ENCODE measurements around the gene CTRB1. TPM values are rescaled to one million over a fixed set of nuclear protein-coding genes. Genes with fewer than 3 reads are reported as not detected.

The CTRB1 gene
- total and polyA plus RNA-seq, 2 of the 13 experiments (the other 11 are each of a cell fraction or from before 2014, with no cell fraction given), result not detected

DNA sequence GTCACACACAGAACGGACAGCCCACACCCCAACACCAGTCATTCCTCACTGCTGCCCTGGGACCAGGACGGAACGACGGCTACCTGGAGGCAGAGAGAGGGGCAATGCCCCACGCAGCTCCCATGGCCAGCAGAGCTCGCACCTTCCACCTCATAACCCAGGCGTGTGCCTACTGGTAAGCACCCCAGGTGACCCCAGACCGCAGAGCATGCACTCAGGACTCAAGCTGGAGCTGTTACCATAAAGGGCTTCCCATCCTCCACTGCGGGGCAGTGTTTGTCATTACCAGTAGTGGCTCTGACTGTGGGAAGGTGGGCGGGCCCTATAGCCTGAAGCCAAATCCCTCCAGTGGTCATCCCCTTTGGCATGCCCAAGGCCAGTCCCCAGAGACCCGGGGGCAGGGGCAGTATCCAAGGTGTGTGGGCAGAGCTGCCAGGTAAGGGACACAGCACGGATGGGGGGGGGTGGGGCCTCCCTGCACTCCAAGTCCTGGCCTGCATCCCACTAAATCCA lies 37.3 kb downstream of the CTRB1 start (continued):
- no peak for TF ChIP-seq LCORL (IDR thresholded peaks at IDR 0.05)
- no peak for TF ChIP-seq LCORL (CRISPR knock-in tag; IDR thresholded peaks at IDR 0.05)
- TF ChIP-seq RCOR2 (CRISPR knock-in tag; IDR thresholded peaks at IDR 0.05), result no peak
- TF ChIP-seq ATM (IDR thresholded peaks at IDR 0.05; ENCODE audit: borderline replicate concordance), result no peak
- TF ChIP-seq PITX1 (CRISPR knock-in tag; IDR thresholded peaks at IDR 0.05), result peak; percentile 61; the same call in 1 of the 2 replicates
- TF ChIP-seq, protein P1, sequence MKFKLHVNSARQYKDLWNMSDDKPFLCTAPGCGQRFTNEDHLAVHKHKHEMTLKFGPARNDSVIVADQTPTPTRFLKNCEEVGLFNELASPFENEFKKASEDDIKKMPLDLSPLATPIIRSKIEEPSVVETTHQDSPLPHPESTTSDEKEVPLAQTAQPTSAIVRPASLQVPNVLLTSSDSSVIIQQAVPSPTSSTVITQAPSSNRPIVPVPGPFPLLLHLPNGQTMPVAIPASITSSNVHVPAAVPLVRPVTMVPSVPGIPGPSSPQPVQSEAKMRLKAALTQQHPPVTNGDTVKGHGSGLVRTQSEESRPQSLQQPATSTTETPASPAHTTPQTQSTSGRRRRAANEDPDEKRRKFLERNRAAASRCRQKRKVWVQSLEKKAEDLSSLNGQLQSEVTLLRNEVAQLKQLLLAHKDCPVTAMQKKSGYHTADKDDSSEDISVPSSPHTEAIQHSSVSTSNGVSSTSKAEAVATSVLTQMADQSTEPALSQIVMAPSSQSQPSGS (CRISPR knock-in tag; IDR thresholded peaks at IDR 0.05), result no peak
- no peak for TF ChIP-seq RELA (CRISPR knock-in tag; IDR thresholded peaks at IDR 0.05)
- no peak for TF ChIP-seq ZNF777 (CRISPR knock-in tag; IDR thresholded peaks at IDR 0.05)
- no peak for TF ChIP-seq YEATS4 (CRISPR knock-in tag; IDR thresholded peaks at IDR 0.05; ENCODE audit: borderline replicate concordance)
- TF ChIP-seq ZNF644 (CRISPR knock-in tag; IDR thresholded peaks at IDR 0.05; ENCODE audit: low read depth), result no peak
- TF ChIP-seq ZNF12 (CRISPR knock-in tag; IDR thresholded peaks at IDR 0.05), result no peak
- TF ChIP-seq ZNF615 (CRISPR knock-in tag; IDR thresholded peaks at IDR 0.05; ENCODE audit: borderline replicate concordance), result no peak
- TF ChIP-seq ZMYM4 (CRISPR knock-in tag; IDR thresholded peaks at IDR 0.05), result peak; percentile 37; the same call in 1 of the 2 replicates
- no peak for TF ChIP-seq ZNF354B (CRISPR knock-in tag; IDR thresholded peaks at IDR 0.05)
- TF ChIP-seq, protein P2, sequence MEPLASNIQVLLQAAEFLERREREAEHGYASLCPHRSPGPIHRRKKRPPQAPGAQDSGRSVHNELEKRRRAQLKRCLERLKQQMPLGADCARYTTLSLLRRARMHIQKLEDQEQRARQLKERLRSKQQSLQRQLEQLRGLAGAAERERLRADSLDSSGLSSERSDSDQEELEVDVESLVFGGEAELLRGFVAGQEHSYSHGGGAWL (CRISPR knock-in tag; IDR thresholded peaks at IDR 0.05), result no peak
- TF ChIP-seq MIER2 (CRISPR knock-in tag; IDR thresholded peaks at IDR 0.05), result no peak
- TF ChIP-seq AKAP8 (CRISPR knock-in tag; IDR thresholded peaks at IDR 0.05), result 0 out of 2 replicates have a peak, but pooled peaks have one; percentile 23
- no peak for TF ChIP-seq HNRNPH1 (optimal IDR thresholded peaks at IDR 0.05; ENCODE audit: low read depth, low read length)
- TF ChIP-seq YEATS2 (CRISPR knock-in tag; IDR thresholded peaks at IDR 0.05; ENCODE audit: borderline replicate concordance), result 0 out of 2 replicates have a peak, but pooled peaks have one; percentile 33
- no peak for TF ChIP-seq JUNB (CRISPR knock-in tag; IDR thresholded peaks at IDR 0.05; ENCODE audit: borderline replicate concordance)
- no peak for TF ChIP-seq KAT7 (CRISPR knock-in tag; IDR thresholded peaks at IDR 0.05; ENCODE audit: borderline replicate concordance)
- TF ChIP-seq ZBTB7B (CRISPR knock-in tag; IDR thresholded peaks at IDR 0.05), result peak; percentile 50; the same call in 1 of the 2 replicates
- TF ChIP-seq SP140L (CRISPR knock-in tag; IDR thresholded peaks at IDR 0.05; ENCODE audit: borderline replicate concordance), result no peak
- TF ChIP-seq, protein P3, sequence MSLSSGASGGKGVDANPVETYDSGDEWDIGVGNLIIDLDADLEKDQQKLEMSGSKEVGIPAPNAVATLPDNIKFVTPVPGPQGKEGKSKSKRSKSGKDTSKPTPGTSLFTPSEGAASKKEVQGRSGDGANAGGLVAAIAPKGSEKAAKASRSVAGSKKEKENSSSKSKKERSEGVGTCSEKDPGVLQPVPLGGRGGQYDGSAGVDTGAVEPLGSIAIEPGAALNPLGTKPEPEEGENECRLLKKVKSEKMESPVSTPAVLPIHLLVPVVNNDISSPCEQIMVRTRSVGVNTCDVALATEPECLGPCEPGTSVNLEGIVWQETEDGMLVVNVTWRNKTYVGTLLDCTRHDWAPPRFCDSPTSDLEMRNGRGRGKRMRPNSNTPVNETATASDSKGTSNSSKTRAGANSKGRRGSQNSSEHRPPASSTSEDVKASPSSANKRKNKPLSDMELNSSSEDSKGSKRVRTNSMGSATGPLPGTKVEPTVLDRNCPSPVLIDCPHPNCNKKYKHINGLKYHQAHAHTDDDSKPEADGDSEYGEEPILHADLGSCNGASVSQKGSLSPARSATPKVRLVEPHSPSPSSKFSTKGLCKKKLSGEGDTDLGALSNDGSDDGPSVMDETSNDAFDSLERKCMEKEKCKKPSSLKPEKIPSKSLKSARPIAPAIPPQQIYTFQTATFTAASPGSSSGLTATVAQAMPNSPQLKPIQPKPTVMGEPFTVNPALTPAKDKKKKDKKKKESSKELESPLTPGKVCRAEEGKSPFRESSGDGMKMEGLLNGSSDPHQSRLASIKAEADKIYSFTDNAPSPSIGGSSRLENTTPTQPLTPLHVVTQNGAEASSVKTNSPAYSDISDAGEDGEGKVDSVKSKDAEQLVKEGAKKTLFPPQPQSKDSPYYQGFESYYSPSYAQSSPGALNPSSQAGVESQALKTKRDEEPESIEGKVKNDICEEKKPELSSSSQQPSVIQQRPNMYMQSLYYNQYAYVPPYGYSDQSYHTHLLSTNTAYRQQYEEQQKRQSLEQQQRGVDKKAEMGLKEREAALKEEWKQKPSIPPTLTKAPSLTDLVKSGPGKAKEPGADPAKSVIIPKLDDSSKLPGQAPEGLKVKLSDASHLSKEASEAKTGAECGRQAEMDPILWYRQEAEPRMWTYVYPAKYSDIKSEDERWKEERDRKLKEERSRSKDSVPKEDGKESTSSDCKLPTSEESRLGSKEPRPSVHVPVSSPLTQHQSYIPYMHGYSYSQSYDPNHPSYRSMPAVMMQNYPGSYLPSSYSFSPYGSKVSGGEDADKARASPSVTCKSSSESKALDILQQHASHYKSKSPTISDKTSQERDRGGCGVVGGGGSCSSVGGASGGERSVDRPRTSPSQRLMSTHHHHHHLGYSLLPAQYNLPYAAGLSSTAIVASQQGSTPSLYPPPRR (CRISPR knock-in tag; IDR thresholded peaks at IDR 0.05; ENCODE audit: borderline replicate concordance), result no peak
- TF ChIP-seq MAF1 (CRISPR knock-in tag; IDR thresholded peaks at IDR 0.05; ENCODE audit: borderline replicate concordance), result no peak
- no peak for TF ChIP-seq MAFG (CRISPR knock-in tag; IDR thresholded peaks at IDR 0.05)
- peak; percentile 66 for TF ChIP-seq STAG1 (CRISPR knock-in tag; IDR thresholded peaks at IDR 0.05)
